HepG2 (cell line): Measurements from ENCODE around the gene NCLN.

Source experiments
- KDM5A ChIP-seq: fragments of 200-600 bp; sonication (generic); IDR thresholded peaks from 2 replicates; pipeline ENCODE4 v1.7.0; 2018; ENCODE audit warnings: antibody characterized with exemption, mild to moderate bottlenecking, low read length, borderline replicate concordance
- RAD21 ChIP-seq: fragments of 450-650 bp; formaldehyde crosslinking; IDR thresholded peaks from 2 replicates; pipeline ENCODE4 v1.5.0; 2020; ENCODE audit warnings: mild to moderate bottlenecking
- SMAD1 ChIP-seq: sonication (generic); formaldehyde crosslinking; IDR thresholded peaks from 2 replicates; pipeline ENCODE4 v1.4.0; 2020; ENCODE audit warnings: missing genetic modification reagents, low read depth, mild to moderate bottlenecking, borderline replicate concordance
- SPEN ChIP-seq: sonication (generic); formaldehyde crosslinking; IDR thresholded peaks from 2 replicates; pipeline ENCODE4 v1.5.1; 2020; ENCODE audit warnings: low read depth, mild to moderate bottlenecking, missing genetic modification reagents
- TP53 ChIP-seq: sonication (generic); formaldehyde crosslinking; conservative IDR thresholded peaks from 2 replicates; pipeline ENCODE4 v1.4.0; 2020; ENCODE audit warnings: missing genetic modification reagents
- ZNF792 ChIP-seq: IDR thresholded peaks from 2 replicates; pipeline ENCODE4 v1.6.1; 2016
- TF ChIP-seq, protein P1 (sequence below): IDR thresholded peaks from 2 replicates; pipeline ENCODE4 v1.6.1; 2012; ENCODE audit warnings: low read length, improper control_type of control experiment
- TF ChIP-seq, protein P2 (sequence below): sonication (generic); formaldehyde crosslinking; IDR thresholded peaks from 2 replicates; pipeline ENCODE4 v1.5.0; 2020; ENCODE audit warnings: mild to moderate bottlenecking, missing genetic modification reagents, moderate library complexity

DNA sequence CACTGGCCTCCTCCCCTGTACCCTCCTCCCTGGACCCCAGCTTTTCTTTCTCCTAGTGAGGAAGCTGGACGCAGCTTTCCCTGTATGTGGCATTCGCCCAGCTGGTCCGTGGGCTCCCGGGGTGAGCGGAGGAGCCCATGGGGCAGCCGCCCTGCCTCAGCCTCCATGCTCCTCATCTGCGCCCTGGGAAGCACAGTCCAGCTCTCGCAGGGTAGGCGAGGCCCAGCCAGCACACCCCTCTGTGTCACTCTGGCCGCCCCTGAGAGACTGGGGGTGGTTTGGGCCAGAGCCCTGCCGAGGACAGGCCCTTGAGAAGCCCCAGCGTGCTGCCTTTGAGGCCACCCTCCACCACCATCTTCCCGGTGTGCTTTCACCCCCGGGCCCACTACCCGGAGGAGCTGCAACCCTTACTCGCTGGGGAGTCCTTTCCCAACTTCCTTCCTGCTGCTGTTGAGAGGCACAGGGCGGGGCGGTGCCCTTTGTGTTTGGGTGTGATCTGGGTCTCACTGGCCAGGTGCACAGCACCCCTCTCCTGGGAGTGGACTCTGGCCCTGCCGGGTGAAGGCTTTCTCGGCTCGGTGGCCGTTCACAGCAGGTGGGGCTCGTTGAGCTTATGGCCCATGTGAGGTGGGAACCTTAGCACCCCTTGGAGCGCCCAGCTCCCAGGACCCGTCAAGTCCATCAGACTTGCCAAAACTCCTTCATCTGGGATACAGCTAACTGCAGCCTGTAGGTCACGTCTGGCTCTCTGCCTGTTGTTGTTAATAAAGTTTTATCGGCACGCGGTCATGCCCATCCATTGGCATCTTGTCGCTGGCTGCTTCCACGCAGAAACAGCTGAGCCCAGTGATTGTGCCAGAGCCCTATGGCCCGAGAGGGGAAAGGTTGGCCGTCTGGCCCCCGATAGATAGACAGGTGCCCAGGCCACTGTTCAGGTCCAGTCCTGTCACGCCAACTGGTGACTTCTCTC, 3.2 kb downstream of the NCLN start:
- TF ChIP-seq SMAD1 (CRISPR knock-in tag): no peak
- TF ChIP-seq SPEN: no peak
- TF ChIP-seq KDM5A: no peak
- no peak for TF ChIP-seq RAD21 (CRISPR knock-in tag)
- TF ChIP-seq TP53: no peak
- no peak for TF ChIP-seq ZNF792
- TF ChIP-seq, protein P1, sequence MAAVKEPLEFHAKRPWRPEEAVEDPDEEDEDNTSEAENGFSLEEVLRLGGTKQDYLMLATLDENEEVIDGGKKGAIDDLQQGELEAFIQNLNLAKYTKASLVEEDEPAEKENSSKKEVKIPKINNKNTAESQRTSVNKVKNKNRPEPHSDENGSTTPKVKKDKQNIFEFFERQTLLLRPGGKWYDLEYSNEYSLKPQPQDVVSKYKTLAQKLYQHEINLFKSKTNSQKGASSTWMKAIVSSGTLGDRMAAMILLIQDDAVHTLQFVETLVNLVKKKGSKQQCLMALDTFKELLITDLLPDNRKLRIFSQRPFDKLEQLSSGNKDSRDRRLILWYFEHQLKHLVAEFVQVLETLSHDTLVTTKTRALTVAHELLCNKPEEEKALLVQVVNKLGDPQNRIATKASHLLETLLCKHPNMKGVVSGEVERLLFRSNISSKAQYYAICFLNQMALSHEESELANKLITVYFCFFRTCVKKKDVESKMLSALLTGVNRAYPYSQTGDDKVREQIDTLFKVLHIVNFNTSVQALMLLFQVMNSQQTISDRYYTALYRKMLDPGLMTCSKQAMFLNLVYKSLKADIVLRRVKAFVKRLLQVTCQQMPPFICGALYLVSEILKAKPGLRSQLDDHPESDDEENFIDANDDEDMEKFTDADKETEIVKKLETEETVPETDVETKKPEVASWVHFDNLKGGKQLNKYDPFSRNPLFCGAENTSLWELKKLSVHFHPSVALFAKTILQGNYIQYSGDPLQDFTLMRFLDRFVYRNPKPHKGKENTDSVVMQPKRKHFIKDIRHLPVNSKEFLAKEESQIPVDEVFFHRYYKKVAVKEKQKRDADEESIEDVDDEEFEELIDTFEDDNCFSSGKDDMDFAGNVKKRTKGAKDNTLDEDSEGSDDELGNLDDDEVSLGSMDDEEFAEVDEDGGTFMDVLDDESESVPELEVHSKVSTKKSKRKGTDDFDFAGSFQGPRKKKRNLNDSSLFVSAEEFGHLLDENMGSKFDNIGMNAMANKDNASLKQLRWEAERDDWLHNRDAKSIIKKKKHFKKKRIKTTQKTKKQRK: no peak
- TF ChIP-seq, protein P2, sequence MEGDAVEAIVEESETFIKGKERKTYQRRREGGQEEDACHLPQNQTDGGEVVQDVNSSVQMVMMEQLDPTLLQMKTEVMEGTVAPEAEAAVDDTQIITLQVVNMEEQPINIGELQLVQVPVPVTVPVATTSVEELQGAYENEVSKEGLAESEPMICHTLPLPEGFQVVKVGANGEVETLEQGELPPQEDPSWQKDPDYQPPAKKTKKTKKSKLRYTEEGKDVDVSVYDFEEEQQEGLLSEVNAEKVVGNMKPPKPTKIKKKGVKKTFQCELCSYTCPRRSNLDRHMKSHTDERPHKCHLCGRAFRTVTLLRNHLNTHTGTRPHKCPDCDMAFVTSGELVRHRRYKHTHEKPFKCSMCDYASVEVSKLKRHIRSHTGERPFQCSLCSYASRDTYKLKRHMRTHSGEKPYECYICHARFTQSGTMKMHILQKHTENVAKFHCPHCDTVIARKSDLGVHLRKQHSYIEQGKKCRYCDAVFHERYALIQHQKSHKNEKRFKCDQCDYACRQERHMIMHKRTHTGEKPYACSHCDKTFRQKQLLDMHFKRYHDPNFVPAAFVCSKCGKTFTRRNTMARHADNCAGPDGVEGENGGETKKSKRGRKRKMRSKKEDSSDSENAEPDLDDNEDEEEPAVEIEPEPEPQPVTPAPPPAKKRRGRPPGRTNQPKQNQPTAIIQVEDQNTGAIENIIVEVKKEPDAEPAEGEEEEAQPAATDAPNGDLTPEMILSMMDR (CRISPR knock-in tag): no peak
